Stimulated activated naive B cell treated with anti-CD40 and anti-IgM and Interleukin-4, amounts not matched to agents 10 μg/mL and 1 μg/mL and 100 μg/mL, for 72 hours (primary cell): ENCODE results near the gene TGFB1I1.
"Not testable (repeated sequence)": the region's sequence is repeated elsewhere in the genome, so short reads cannot be mapped to it uniquely, and the experiment has no call there.

Experiments used
- ATAC-seq, 2 donors: fragments of 150-1000 bp; cut with Tn5 transposase; replicated peaks; 2 replicates each; pipeline ENCODE4 v1.10.0; 2021; ENCODE audit warnings: moderate library complexity in 1 of 2
- DNase-seq: peaks from one replicate; pipeline ENCODE4 v3.0.0; 2021
- H3K27ac Mint-ChIP-seq: one replicate; pipeline ENCODE4 v1.8.0; 2022; ENCODE audit warnings: mild to moderate bottlenecking, mixed read lengths
- H3K27me3 Mint-ChIP-seq, 2 donors: one replicate each; pipeline ENCODE4 v1.8.0; 2022; ENCODE audit warnings: mixed read lengths in 2 of 2
- H3K36me3 Mint-ChIP-seq, 2 donors: one replicate each; pipeline ENCODE4 v1.8.0; 2022; ENCODE audit warnings: mixed read lengths in 2 of 2, mild to moderate bottlenecking in 1 of 2
- H3K4me1 Mint-ChIP-seq, 2 donors: one replicate each; pipeline ENCODE4 v1.8.0; 2022; ENCODE audit warnings: mixed read lengths in 2 of 2, mild to moderate bottlenecking in 1 of 2
- H3K4me3 Mint-ChIP-seq, 2 donors: one replicate each; pipeline ENCODE4 v1.8.0; 2022; ENCODE audit warnings: mild to moderate bottlenecking in 2 of 2, mixed read lengths in 2 of 2, moderate library complexity in 1 of 2
- H3K9me3 Mint-ChIP-seq, 2 donors: one replicate each; pipeline ENCODE4 v1.8.0; 2022; ENCODE audit warnings: mixed read lengths in 2 of 2, mild to moderate bottlenecking in 1 of 2

The TGFB1I1 gene

GRCh38 chr16:31483081-31483480 lies 11.1 kb downstream of the TGFB1I1 start, which contains the start of gene SLC5A2:
SLC5A2 (plus strand) TSS chr16:31483123; CDS start chr16:31483137, 14 bp downstream.
- no peak for ATAC-seq
- no peaks in the 10 kb centered on the region for H3K9me3 Mint-ChIP-seq
- H3K4me3 Mint-ChIP-seq = no peak within 1 kb of the TSS

GRCh38 chr16:31484048-31484447 lies 12.1 kb downstream of the TGFB1I1 start:
- H3K9me3 Mint-ChIP-seq, ATAC-seq, H3K27ac Mint-ChIP-seq, H3K36me3 Mint-ChIP-seq, DNase-seq, H3K4me3 Mint-ChIP-seq: not testable (repeated sequence)
- Mint-ChIP-seq H3K27me3 (peaks cover 28 to 63% of the 10 kb centered on the region in 2 donors), H3K4me1 (peaks cover 6 to 10% of the 10 kb centered on the region in 2 donors)

More at GRCh38 chr16:31483081-31483480, 11.1 kb downstream of the TGFB1I1 start, which contains the start of gene SLC5A2:
- DNase-seq = no peak
- peaks cover 30 to 64% of the 10 kb centered on the region in 2 donors for H3K27me3 Mint-ChIP-seq
- H3K27ac Mint-ChIP-seq = no peak within 1 kb of the TSS
- H3K36me3 Mint-ChIP-seq = no peaks in the 10 kb centered on the region
- H3K4me1 Mint-ChIP-seq = peaks cover 8 to 10% of the 10 kb centered on the region in 2 donors

- peaks cover 6% of the 10 kb centered on the region in 2 donors for H3K36me3 Mint-ChIP-seq
- H3K27me3 Mint-ChIP-seq = peaks cover 25 to 59% of the 10 kb centered on the region in 2 donors
- DNase-seq (no peak), ATAC-seq (no peak)
- H3K4me1 Mint-ChIP-seq = peaks cover 6 to 10% of the 10 kb centered on the region in 2 donors
- no peak overlapping the region for H3K4me3 Mint-ChIP-seq
- no peaks in the 10 kb centered on the region for H3K9me3 Mint-ChIP-seq
- no peak overlapping the region for H3K27ac Mint-ChIP-seq
Measured at GRCh38 chr16:31484491-31485171, 12.7 kb downstream of the TGFB1I1 start.

GRCh38 chr16:31485571-31485970 lies 13.6 kb downstream of the TGFB1I1 start:
- no peak for DNase-seq
- Mint-ChIP-seq H3K36me3 (peaks cover 6 to 11% of the 10 kb centered on the region in 2 donors), H3K27me3 (peaks cover 22 to 51% of the 10 kb centered on the region in 2 donors), H3K9me3 (no peaks in the 10 kb centered on the region), H3K27ac (no peak overlapping the region), H3K4me1 (peaks cover 6 to 10% of the 10 kb centered on the region in 2 donors), H3K4me3 (no peak overlapping the region)
- no peak for ATAC-seq

- H3K27me3 Mint-ChIP-seq = peaks cover 18 to 46% of the 10 kb centered on the region in 2 donors
Measured at GRCh38 chr16:31486045-31486444, 14.1 kb downstream of the TGFB1I1 start.

GRCh38 chr16:31487071-31487719 lies 15.2 kb downstream of the TGFB1I1 start:
- peaks cover 14 to 38% of the 10 kb centered on the region in 2 donors for H3K27me3 Mint-ChIP-seq

More at GRCh38 chr16:31486045-31486444, 14.1 kb downstream of the TGFB1I1 start:
- Mint-ChIP-seq H3K4me1 (peaks cover 6 to 10% of the 10 kb centered on the region in 2 donors), H3K4me3 (no peak overlapping the region), H3K27ac (no peak overlapping the region), H3K36me3 (peaks cover 9 to 15% of the 10 kb centered on the region in 2 donors), H3K9me3 (no peaks in the 10 kb centered on the region)
- DNase-seq (no peak), ATAC-seq (no peak)

GRCh38 chr16:31487720-31488467 lies 15.9 kb downstream of the TGFB1I1 start:
- Mint-ChIP-seq H3K27ac (peak overlapping the region; percentile 60), H3K4me3 (peak overlapping the region; percentile 88), H3K4me1 (peaks cover 6 to 10% of the 10 kb centered on the region in 2 donors), H3K27me3 (peaks cover 8 to 31% of the 10 kb centered on the region in 2 donors), H3K36me3 (peaks cover 16 to 26% of the 10 kb centered on the region in 2 donors), H3K9me3 (no peaks in the 10 kb centered on the region)
- no peak for DNase-seq
- ATAC-seq = peak; percentile 93 to 97

More at GRCh38 chr16:31487071-31487719, 15.2 kb downstream of the TGFB1I1 start:
- Mint-ChIP-seq H3K4me1 (peaks cover 3 to 10% of the 10 kb centered on the region in 2 donors), H3K36me3 (peaks cover 16 to 21% of the 10 kb centered on the region in 2 donors), H3K27ac (peak overlapping the region; percentile 60), H3K4me3 (peak overlapping the region; percentile 88), H3K9me3 (no peaks in the 10 kb centered on the region)
- DNase-seq (no peak), ATAC-seq (no peak)

- H3K36me3 Mint-ChIP-seq = peaks cover 23 to 34% of the 10 kb centered on the region in 2 donors
- H3K9me3 Mint-ChIP-seq = no peaks in the 10 kb centered on the region
- ATAC-seq (no peak), DNase-seq (no peak)
- H3K4me3 Mint-ChIP-seq = peak overlapping the region; percentile 88
- peak overlapping the region; percentile 63 for H3K27ac Mint-ChIP-seq
- H3K27me3 Mint-ChIP-seq = peaks cover 8 to 27% of the 10 kb centered on the region in 2 donors
- H3K4me1 Mint-ChIP-seq = peaks cover 8 to 10% of the 10 kb centered on the region in 2 donors
Measured at GRCh38 chr16:31488468-31489297, 16.7 kb downstream of the TGFB1I1 start.

- no peak for ATAC-seq
- DNase-seq = no peak
- Mint-ChIP-seq H3K4me3 (no peak overlapping the region), H3K4me1 (peaks cover 8 to 10% of the 10 kb centered on the region in 2 donors), H3K27ac (peak overlapping the region; percentile 63), H3K9me3 (no peaks in the 10 kb centered on the region), H3K36me3 (peaks cover 26 to 37% of the 10 kb centered on the region in 2 donors), H3K27me3 (peaks cover 8 to 26% of the 10 kb centered on the region in 2 donors)
Measured at GRCh38 chr16:31489298-31489564, 17.3 kb downstream of the TGFB1I1 start.

GRCh38 chr16:31489616-31490584 lies 17.9 kb downstream of the TGFB1I1 start:
- peaks cover 8 to 20% of the 10 kb centered on the region in 2 donors for H3K27me3 Mint-ChIP-seq
- H3K4me1 Mint-ChIP-seq = peaks cover 8 to 11% of the 10 kb centered on the region in 2 donors
- H3K4me3 Mint-ChIP-seq = no peak overlapping the region
- no peak overlapping the region for H3K27ac Mint-ChIP-seq
- peaks cover 26 to 38% of the 10 kb centered on the region in 2 donors for H3K36me3 Mint-ChIP-seq
- DNase-seq = no peak
- H3K9me3 Mint-ChIP-seq = no peaks in the 10 kb centered on the region
- no peak for ATAC-seq

GRCh38 chr16:31491778-31492418 lies 19.9 kb downstream of the TGFB1I1 start:
- H3K27ac Mint-ChIP-seq = no peak overlapping the region
- H3K36me3 Mint-ChIP-seq = peaks cover 33 to 49% of the 10 kb centered on the region in 2 donors
- no peak for ATAC-seq
- no peak for DNase-seq
- no peaks in the 10 kb centered on the region for H3K9me3 Mint-ChIP-seq
- no peak overlapping the region for H3K4me3 Mint-ChIP-seq
- H3K27me3 Mint-ChIP-seq = no peaks in the 10 kb centered on the region
- H3K4me1 Mint-ChIP-seq = peaks cover 8 to 17% of the 10 kb centered on the region in 2 donors

- ATAC-seq = no peak
- peaks cover 43 to 63% of the 10 kb centered on the region in 2 donors for H3K36me3 Mint-ChIP-seq
- no peaks in the 10 kb centered on the region for H3K27me3 Mint-ChIP-seq
- no peaks in the 10 kb centered on the region for H3K9me3 Mint-ChIP-seq
- DNase-seq = no peak
- peaks cover 8 to 14% of the 10 kb centered on the region in 2 donors for H3K4me1 Mint-ChIP-seq
- H3K4me3 Mint-ChIP-seq = no peak overlapping the region
- no peak overlapping the region for H3K27ac Mint-ChIP-seq
Measured at GRCh38 chr16:31493506-31494125, 21.7 kb downstream of the TGFB1I1 start.
